Lung (tissue), 12 donors: ENCODE data around the gene CYP2F1. TPM values are rescaled to one million over a fixed set of nuclear protein-coding genes. Genes with fewer than 3 reads are reported as not detected.

Source experiments
- ATAC-seq: fragments of 200-7000 bp; cut with Tn5 transposase; one replicate; pipeline ENCODE4 v1.9.1; 2020; ENCODE audit warnings: moderate number of reproducible peaks; ENCODE audit not compliant: insufficient read depth, low FRiP score
- DNase-seq, 3 donors: peaks; one replicate each; pipeline ENCODE4 v3.0.0-alpha.2; 2013 to 2017
- H3K27ac ChIP-seq, 2 donors: one replicate each; pipeline ENCODE4 v1.5.1; 2013; ENCODE audit warnings: mild to moderate bottlenecking in 2 of 2, moderate library complexity in 2 of 2, control low read depth in 1 of 2, inconsistent platforms in 1 of 2, low read depth in 1 of 2, low read length in 1 of 2
- H3K27me3 ChIP-seq, 3 donors: one replicate each; pipeline ENCODE4 v1.5.1; 2013; ENCODE audit warnings: low read length in 2 of 3; ENCODE audit not compliant: control insufficient read depth in 3 of 3, insufficient read depth in 3 of 3
- H3K36me3 ChIP-seq, 4 donors: one replicate each; pipeline ENCODE4 v1.5.1; 2013; ENCODE audit warnings: low read length in 4 of 4, mild to moderate bottlenecking in 1 of 4, moderate library complexity in 1 of 4; ENCODE audit not compliant: control insufficient read depth in 4 of 4, insufficient read depth in 4 of 4
- H3K4me1 ChIP-seq, 5 donors: one replicate each; pipeline ENCODE4 v1.5.1; 2013; ENCODE audit warnings: low read length in 5 of 5, mild to moderate bottlenecking in 2 of 5, moderate library complexity in 1 of 5; ENCODE audit not compliant: control insufficient read depth in 5 of 5, insufficient read depth in 5 of 5
- H3K4me3 ChIP-seq: one replicate; pipeline ENCODE4 v1.5.1; 2013; ENCODE audit warnings: mild to moderate bottlenecking, control low read depth, moderate library complexity
- H3K9ac ChIP-seq, 2 donors: one replicate each; pipeline ENCODE4 v1.5.1; 2013; ENCODE audit warnings: low read length in 2 of 2, control low read depth in 1 of 2; ENCODE audit not compliant: insufficient read depth in 1 of 2
- H3K9me3 ChIP-seq, 4 donors: one replicate each; pipeline ENCODE4 v1.5.1; 2013; ENCODE audit warnings: low read length in 3 of 4, mild to moderate bottlenecking in 1 of 4, moderate library complexity in 1 of 4; ENCODE audit not compliant: control insufficient read depth in 4 of 4, insufficient read depth in 3 of 4
- CTCF ChIP-seq: IDR thresholded peaks from 2 replicates; pipeline ENCODE4 v1.5.1; 2012; ENCODE audit warnings: mild to moderate bottlenecking; ENCODE audit errors: control extremely low read depth, extremely low read depth
- WGBS, 2 donors: extraction: QIAGEN DNeasy Blood & Tissue Kit; methylation state at CpG; one replicate each; pipeline ENCODE4 v1.1.7; 2013; 5-methylcytosine and 5-hydroxymethylcytosine counted together
- polyA plus RNA-seq, 2 donors: library from polyadenylated mRNA; stranded (reverse); fragments of 200-250 nt; gene quantifications; one replicate each; pipeline ENCODE4 v1.2.1, GENCODE V29; 2013
- total RNA-seq, 2 donors: library from RNA; depleted of rRNA in 1 of 2; stranded (reverse); fragments of >200 nt in 1 of 2; gene quantifications; one replicate each; pipeline ENCODE4 v1.2.1, GENCODE V29; 2014 to 2021
- donor health status: control.
- donor health status: control.
- donor health status: Bipolar disorder and iron deficiency.
- donor health status: healthy.
- donor health status: DM: yes; HTN: yes; CAD: no.

CYP2F1 gene
- total and polyA plus RNA-seq, 4 donors: 0.85 to 16.4 (median 6.4) TPM

- Histone ChIP-seq H3K36me3 (no peaks in the 10 kb centered on the region), H3K27ac (peak overlapping the region in 1 of 2 donors; percentile 70), H3K4me3 (no peak overlapping the region), H3K9me3 (no peaks in the 10 kb centered on the region), H3K4me1 (peaks cover 0 to 14% (median 0%) of the 10 kb centered on the region in 5 donors), H3K9ac (no peak overlapping the region), H3K27me3 (no peaks in the 10 kb centered on the region)
- 26 to 28% methylated on average over 14 of the region's 14 CpGs for WGBS, 2 donors
- ATAC-seq (peak; percentile 82), DNase-seq (peak; percentile 67 to 87 (median 76))
- TF ChIP-seq CTCF: no peak
Measured at GRCh38 chr19:41175801-41176777, 61.9 kb downstream of the CYP2F1 start.

Other genes starting within 250 kb of the CYP2F1 start
- gene CYP2A7, start 232.2 kb upstream of the CYP2F1 start, total RNA-seq: 1 to 10 TPM in 1 of 2 donors, not detected in 1; 1.6 TPM
- gene CYP2A7, start 232.2 kb upstream of the CYP2F1 start, polyA plus RNA-seq: under 1 TPM; 0.11 to 0.14 TPM
- 1 to 10 TPM in 1 of 2 donors, not detected in 1; 1.2 TPM for gene CYP2B6, start 123.2 kb upstream of the CYP2F1 start, total RNA-seq
- gene CYP2B6, start 123.2 kb upstream of the CYP2F1 start, polyA plus RNA-seq: under 1 TPM in 1 of 2 donors, not detected in 1; 0.01 TPM
- gene CYP2A13, start 26.0 kb upstream of the CYP2F1 start, total RNA-seq: 1 to 10 TPM in 1 of 2 donors, under 1 TPM in 1; 0.23 to 1.3 TPM
- under 1 TPM; 0.18 to 0.33 TPM for gene CYP2A13, start 26.0 kb upstream of the CYP2F1 start, polyA plus RNA-seq
- 10 to 100 TPM in 1 of 2 donors, 1 to 10 TPM in 1; 9.7 to 13.2 TPM for gene CYP2S1, start 78.8 kb downstream of the CYP2F1 start, total RNA-seq
- gene CYP2S1, start 78.8 kb downstream of the CYP2F1 start, polyA plus RNA-seq: 1 to 10 TPM; 5.2 to 5.4 TPM
- 10 to 100 TPM; 48.6 to 53.0 TPM for gene AXL, start 104.8 kb downstream of the CYP2F1 start, total RNA-seq
- gene AXL, start 104.8 kb downstream of the CYP2F1 start, polyA plus RNA-seq: 10 to 100 TPM in 1 of 2 donors, 1 to 10 TPM in 1; 8.2 to 13.4 TPM
- gene HNRNPUL1, start 149.9 kb downstream of the CYP2F1 start, total RNA-seq: 100 to 1,000 TPM; 192 to 198 TPM
- gene HNRNPUL1, start 149.9 kb downstream of the CYP2F1 start, polyA plus RNA-seq: 10 to 100 TPM; 92.2 to 96.0 TPM
- gene CCDC97, start 195.7 kb downstream of the CYP2F1 start, total RNA-seq: 10 to 100 TPM; 19.7 to 39.9 TPM
- 10 to 100 TPM; 13.2 to 22.2 TPM for gene CCDC97, start 195.7 kb downstream of the CYP2F1 start, polyA plus RNA-seq
- gene TGFB1, start 239.5 kb downstream of the CYP2F1 start, total RNA-seq: 10 to 100 TPM; 18.0 to 88.8 TPM
- gene TGFB1, start 239.5 kb downstream of the CYP2F1 start, polyA plus RNA-seq: 10 to 100 TPM; 27.8 to 67.3 TPM
- 10 to 100 TPM; 10.2 to 16.4 TPM for gene B9D2, start 249.7 kb downstream of the CYP2F1 start, total RNA-seq
- gene B9D2, start 249.7 kb downstream of the CYP2F1 start, polyA plus RNA-seq: 10 to 100 TPM; 11.6 to 18.6 TPM